ENCODE measurements around the gene LRP1-AS.
A peak's percentile ranks its signal among the peaks of the same experiment; 100 is the strongest.

The LRP1-AS gene

DNA sequence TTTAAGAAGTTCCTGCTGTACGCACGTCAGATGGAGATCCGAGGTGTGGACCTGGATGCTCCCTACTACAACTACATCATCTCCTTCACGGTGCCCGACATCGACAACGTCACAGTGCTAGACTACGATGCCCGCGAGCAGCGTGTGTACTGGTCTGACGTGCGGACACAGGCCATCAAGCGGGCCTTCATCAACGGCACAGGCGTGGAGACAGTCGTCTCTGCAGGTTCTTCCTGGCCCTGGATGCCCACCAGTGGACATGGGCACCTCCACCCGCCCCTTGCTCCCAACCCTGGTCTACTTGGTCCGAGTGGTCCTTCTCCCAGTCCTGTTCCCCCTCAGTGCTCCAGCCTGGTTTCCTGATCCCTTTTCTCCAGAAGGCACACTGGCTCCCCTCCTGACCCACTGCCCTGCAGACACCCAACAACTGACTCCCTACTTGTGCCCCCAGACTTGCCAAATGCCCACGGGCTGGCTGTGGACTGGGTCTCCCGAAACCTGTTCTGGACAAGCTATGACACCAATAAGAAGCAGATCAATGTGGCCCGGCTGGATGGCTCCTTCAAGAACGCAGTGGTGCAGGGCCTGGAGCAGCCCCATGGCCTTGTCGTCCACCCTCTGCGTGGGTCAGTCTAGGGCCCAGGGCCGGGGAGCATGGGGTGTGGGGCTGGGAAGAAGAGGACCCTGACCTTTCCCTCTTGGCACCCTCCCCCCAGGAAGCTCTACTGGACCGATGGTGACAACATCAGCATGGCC lies 32.1 kb upstream of the LRP1-AS start:
- DNase-seq: no peak

- no peak for DNase-seq
Observed at GRCh38 chr12:57178213-57178612, 30.8 kb upstream of the LRP1-AS start.

DNA sequence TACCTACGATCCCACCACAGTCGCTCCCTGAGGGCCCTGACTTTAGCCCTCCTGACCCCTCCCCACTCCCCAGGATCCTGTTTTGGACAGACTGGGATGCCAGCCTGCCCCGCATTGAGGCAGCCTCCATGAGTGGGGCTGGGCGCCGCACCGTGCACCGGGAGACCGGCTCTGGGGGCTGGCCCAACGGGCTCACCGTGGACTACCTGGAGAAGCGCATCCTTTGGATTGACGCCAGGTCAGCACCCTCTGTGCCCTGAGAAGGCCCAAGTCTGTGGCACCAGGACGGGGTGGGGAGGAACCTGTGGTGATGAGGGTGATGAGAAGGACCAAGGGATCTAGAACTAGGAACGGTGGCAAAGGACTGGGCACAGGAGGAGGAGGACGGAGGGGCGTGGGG lies 29.9 kb upstream of the LRP1-AS start:
- DNase-seq: no peak

- DNase-seq: no peak
Observed at GRCh38 chr12:57176846-57177245, 29.4 kb upstream of the LRP1-AS start.

- no peak for DNase-seq
Observed at GRCh38 chr12:57176139-57176477, 28.7 kb upstream of the LRP1-AS start.

GRCh38 chr12:57175428-57176138 lies 28.2 kb upstream of the LRP1-AS start:
- DNase-seq: peak; percentile 53

DNA sequence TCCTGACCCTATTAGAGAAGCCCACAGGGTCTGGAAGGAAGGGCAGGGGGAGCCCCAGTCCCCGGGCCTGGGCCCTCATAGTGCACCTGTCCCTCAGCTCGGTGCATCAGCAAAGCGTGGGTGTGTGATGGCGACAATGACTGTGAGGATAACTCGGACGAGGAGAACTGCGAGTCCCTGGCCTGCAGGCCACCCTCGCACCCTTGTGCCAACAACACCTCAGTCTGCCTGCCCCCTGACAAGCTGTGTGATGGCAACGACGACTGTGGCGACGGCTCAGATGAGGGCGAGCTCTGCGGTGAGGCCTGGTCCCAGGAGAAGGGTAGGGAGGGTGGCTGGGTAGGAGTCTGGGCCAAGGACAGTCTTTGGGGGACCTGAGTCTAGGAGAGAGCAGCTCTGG lies 26.3 kb upstream of the LRP1-AS start:
- DNase-seq: no peak

GRCh38 chr12:57173089-57173488 lies 25.7 kb upstream of the LRP1-AS start:
- DNase-seq: peak; percentile 35

- no peak for DNase-seq
Observed at GRCh38 chr12:57171668-57172067, 24.2 kb upstream of the LRP1-AS start.

GRCh38 chr12:57170927-57171326 lies 23.5 kb upstream of the LRP1-AS start:
- no peak for DNase-seq

DNA sequence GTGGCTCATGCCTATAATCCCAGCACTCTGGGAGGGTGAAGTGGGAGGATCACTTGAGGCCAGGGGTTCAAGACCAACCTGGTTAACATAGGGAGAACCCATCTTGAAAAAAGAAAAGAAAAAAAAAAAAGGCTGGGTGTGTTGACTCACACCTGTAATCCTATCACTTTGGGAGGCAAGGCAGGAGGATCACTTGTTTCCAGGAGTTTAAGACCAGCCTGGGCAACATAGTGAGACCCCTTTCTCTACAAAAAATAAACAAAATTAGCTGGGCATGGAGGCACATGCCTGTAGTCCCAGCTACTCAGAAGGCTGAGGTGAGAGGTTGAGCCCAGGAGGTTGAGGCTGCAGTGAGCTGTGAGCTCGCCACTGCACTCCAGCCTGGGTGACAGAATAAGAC lies 23.0 kb upstream of the LRP1-AS start:
- DNase-seq: no peak

- DNase-seq: no peak
Observed at GRCh38 chr12:57169969-57170368, 22.6 kb upstream of the LRP1-AS start.

GRCh38 chr12:57169046-57169795 lies 21.8 kb upstream of the LRP1-AS start:
- DNase-seq: no peak

- no peak for DNase-seq
Observed at GRCh38 chr12:57168058-57168457, 20.6 kb upstream of the LRP1-AS start.

DNA sequence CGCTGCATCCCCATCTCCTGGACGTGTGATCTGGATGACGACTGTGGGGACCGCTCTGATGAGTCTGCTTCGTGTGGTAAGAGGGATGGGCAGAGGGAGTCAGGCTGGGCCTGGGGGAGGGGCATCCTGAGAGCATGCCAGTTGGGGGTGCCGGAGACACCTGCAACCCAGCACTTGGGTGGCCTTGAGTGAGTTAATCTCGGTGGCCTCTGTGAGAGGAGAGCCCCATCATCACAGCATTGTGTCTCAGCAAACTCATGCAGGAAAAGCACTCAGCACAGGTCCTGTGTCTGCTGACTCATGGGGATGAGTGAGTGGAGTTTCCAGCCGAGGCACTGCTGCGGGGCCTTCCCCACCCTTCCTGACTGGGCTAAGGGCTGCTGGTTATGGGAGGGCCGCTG lies 19.6 kb upstream of the LRP1-AS start:
- DNase-seq: peak; percentile 48

DNA sequence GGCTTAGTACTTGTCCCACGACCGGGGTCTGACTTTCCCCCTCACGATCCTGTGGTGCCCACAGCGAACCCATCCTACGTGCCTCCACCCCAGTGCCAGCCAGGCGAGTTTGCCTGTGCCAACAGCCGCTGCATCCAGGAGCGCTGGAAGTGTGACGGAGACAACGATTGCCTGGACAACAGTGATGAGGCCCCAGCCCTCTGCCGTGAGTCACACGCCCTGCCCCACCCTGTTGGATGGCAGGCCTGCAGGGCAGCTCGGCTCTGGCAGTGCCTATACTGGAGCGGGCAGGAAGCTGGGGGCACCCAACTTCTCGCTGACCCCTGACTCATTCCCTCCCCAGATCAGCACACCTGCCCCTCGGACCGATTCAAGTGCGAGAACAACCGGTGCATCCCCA lies 18.3 kb upstream of the LRP1-AS start:
- DNase-seq: no peak

DNA sequence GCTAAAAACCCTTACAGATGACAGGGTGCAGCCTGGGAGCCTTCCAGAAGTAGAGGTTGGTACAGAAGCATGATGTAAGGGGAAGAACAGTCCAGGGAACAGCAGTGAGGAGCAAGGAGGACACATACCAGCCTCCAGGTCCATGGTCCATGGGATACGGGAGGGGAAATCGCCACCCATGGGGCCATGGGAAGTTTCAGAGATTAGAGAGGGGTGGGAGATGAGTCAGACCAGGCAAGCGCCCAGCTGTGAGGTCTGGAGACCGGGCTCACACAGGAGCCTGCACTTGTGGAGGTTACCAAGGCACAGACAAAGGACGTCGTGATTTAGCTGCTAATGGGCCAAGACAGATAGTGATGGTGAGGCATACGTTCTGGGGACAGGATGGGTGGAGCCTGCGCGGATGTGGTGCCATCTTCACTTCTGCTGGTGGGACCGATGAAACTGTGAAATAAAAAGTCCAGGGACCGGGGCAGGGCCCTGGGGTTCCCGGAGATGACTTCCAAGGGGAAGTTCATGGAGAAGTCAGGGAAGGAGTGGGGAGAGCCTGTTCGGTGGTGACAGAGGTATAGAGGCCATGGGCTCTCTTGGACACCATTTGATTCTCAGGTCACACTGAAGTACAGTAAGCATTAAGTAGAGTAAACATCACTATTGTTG lies 17.7 kb upstream of the LRP1-AS start:
- DNase-seq: no peak

- DNase-seq: no peak
Observed at GRCh38 chr12:57164454-57164853, 17.0 kb upstream of the LRP1-AS start.

DNA sequence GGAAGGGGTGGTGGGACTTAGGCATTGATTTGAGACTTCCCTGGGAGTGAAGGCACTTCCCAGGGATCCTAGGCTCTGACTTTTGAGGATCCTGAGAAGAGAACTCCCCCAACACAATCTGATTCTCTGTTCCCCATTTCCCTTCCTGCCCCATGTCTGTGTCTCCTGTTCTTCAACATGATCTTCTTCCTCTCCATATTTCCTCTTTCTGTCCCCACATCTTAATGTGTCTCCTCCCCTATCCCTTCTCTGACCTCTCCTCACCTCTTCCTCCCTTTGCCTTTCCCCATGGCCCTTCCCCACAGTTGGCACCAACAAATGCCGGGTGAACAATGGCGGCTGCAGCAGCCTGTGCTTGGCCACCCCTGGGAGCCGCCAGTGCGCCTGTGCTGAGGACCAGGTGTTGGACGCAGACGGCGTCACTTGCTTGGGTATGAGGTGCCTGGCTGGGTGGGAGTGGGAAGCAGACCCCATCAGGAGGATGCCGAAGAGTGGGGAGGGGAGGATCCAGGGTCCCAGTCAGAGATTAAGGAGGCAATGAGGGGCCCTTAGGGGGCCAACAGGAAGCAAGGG lies 15.2 kb upstream of the LRP1-AS start:
- DNase-seq: no peak

DNA sequence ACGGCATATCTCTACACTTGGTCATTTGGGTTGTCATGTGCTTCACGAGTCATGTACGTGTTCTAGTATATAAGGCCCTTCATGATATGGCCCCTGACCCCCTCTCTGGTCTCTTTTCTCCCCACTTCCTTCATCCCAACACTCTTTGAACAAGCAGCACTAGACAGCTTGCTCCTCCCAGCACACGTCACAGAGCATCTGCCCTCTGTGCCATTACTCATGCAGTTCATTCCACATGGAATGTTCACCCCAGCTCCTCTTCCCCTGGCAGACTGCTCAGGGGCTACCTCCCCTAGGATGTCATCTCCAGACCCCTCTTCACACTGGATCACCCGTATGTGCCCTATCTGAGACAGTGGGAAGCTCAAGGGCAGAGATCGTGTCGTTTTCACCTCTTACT lies 14.1 kb upstream of the LRP1-AS start:
- no peak for DNase-seq

GRCh38 chr12:57160741-57161140 lies 13.3 kb upstream of the LRP1-AS start:
- DNase-seq: no peak

DNA sequence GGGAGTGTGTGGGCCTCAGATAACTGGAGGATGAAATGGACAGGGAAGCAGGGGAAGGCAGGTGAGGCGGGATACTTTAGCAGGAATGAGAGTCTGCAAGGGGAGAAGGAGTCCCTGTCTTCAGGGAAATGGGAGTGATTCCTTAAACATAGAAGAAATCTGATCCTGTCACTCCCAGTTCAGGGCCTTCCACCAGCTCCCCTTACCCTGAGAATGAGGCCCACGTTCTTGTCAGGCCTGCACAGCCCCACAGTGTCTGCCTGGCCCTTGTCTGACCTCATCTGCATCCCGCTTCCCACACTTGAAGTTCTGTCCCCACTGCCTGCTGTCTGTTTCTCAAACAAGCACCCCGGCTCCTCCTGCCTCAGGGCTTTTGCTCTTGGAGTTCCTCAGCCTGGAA lies 12.6 kb upstream of the LRP1-AS start:
- no peak for DNase-seq

DNA sequence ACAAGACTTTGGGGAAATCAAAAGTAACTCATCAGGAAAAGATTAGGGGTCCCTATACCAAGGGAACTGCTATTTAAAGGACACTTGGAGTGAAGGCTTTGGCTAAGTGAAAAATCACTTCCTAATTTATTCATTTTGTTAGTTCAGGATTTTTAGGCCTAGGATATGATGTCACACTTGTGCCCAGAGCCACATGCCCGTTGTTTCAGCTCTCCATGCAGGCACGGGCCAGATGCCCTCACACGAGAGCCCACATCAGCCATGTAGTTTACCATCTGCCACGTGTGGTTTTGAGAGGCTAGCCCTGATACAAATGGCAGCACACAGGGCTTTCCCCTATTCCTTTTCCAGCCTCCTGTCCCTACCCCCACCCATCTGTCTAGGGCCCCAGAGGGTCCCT lies 11.9 kb upstream of the LRP1-AS start:
- DNase-seq: no peak

All from stimulated activated CD4-positive, alpha-beta T cell treated with anti-CD3 and anti-CD28 coated beads, Interleukin-4, amount 100 ng/mL, for 1 hour (primary cell).